HG03135 (cell line): Measurements from ENCODE around the gene CHST4.
"Not testable (repeated sequence)": the region's sequence is repeated elsewhere in the genome, so short reads cannot be mapped to it uniquely, and the experiment has no call there.

Experiments
- ATAC-seq: cut with Tn5 transposase; IDR thresholded peaks from one replicate; pipeline ENCODE4 v1.9.1; 2021; ENCODE audit warnings: mild to moderate bottlenecking, moderate library complexity; ENCODE audit not compliant: unreplicated experiment

Gene CHST4

DNA sequence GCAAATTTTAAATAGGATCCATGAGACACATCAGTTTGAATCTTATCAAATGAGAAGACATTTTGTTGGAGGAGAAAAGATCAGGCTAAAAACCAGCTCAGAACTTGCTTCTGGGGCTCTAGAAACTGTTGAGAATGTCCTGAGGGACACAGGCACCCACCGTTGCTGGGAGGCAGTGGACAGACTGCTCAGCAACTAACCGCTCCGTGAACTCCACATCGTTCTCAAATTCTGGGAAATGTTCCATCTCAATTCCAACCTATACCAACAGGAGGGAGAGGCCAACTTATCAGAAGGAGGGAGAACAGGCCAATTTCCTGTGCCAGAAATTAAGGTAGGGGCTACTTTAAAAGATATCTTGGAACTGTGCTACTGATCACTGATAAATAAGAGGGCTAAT lies 42.3 kb downstream of the CHST4 start:
- ATAC-seq = no peak

DNA sequence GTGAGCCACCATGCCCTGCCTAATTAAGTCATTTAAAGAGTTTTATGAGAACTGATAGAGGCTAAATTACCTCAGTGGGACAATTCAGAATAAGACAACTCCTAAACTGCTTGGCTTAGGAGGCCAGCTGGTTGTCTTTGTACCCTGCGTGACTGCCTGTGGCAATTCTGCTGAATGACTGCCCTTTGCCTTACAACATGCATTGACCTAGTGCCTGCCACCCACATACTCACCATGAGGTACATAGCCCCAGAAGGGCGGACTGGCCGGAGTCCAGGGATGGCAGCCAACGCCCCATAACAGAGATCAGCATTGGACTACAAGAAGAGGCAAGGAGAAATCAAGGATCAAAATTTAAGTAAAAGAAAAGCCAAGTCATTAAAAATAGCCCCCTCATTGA lies 43.4 kb downstream of the CHST4 start:
- no peak for ATAC-seq

DNA sequence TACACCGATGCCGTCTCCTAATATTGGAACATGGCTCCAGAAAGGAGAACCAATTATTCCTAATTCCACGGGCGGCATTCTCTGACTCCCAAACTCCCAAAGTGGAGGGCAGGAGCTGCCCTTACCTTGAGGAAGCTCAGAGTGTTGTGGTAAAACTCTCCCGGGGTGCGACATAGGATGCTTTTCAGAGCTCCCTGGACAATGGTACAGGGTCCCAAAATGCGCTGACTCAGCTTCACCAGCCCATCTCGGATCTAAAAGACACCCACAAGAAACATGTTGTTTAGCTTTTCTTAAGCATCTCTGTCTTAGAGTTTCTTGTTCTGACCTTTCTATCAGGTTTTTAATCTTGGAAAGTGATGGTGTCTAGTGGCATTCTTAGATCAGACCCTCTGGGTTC lies 43.9 kb downstream of the CHST4 start:
- ATAC-seq = no peak

DNA sequence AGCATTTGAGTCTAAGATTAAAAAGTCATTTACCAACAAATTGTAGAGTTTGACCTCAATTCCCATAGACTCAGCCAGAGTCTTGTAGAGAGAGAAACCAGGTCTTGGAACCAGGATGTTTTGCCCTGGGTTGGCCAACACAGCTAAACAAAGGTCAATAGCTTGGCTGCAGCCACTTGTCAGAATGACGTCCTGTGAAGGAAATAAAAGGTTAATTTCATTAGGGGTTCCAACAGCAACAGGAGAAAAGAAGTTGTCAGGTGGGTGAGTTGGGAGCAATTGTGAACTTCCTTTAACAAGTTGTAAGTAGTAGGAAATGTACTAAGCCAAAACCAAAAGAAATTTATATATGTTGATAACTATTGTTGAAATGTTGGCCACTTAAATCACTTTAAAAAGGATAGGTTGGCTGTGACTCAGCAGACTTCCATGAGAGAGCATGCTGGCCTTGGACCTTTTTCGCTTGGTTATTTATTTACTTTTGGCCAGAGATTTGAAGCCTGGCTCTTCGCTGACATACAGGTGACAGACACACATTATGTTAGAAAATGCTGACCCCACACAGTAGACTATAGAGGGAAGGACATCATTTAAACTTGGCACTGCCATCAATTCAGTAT lies 46.4 kb downstream of the CHST4 start:
- no peak for ATAC-seq

DNA sequence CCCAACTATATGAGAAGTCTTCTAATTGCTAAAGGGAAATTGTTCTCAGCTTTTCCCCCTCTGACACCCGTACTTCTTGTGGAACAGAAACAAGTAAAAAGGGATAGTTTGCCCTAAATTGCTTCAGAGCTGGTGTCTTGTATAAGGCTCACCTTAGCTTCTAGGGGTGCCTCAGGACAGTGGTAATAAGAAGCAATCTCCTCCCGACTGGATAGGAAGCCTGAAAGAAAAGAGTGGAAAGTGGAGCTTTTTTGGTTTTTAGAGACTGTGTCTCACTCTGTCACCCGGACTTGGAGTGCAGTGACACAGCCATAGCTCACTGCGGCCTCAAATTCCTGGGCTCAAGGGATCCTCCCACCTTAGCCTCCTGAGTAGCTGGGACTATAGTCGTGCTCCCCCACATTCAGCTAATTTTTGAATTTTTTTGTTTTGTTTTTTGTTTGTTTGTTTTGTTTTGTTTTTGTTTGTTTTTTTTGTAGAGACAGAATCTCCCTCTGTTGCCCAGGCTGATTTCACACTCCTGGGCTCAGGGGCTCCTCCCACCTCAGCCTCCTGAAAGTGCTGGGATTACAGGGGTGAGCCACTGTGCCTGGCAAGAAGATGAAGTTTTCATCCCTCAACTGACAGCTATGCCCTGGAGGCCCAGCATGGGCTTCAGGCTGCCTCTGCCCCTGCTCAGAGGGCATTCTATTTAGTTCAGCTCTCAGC lies 47.3 kb downstream of the CHST4 start:
- no peak for ATAC-seq

DNA sequence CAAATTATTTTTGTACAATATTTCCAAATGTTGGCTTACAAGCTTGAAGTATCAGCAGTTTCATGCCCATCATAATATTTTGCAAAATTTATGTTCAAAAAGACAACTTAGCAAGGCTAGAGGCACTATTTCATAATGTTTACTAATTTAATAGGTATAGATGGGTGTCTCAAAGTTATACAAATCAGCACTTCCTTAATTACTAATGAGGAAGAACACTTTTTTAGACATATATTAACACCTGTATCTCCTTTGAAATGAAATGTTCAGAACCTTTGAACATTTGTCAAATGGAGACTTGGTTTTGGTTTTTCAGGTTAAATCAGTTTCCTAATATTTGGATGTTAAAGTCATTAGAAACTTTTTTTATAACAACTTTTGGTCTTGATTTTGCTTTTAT lies 48.5 kb downstream of the CHST4 start:
- ATAC-seq = no peak

DNA sequence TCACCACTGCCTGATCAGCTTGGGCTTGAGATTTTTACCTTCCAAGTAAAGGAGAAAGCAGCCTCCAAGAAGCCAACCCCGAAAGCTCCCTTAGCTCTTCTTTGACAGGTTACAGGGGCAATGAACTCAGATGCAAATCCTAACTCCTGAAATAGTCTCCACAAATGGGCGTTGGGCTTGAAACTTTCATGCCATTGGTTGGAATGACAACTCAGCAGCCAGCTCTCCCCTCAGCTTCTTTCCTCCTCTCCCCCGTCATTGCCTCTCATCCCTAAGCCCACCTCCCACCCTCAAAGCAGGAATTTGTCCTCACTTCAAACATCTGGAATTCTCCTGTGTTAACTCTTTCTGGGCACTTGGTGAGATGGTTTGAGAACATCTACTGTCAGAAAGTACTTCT lies 50.7 kb downstream of the CHST4 start, which contains the start of gene TAT:
TSS of gene TAT (minus strand) at position 122 of the 400 bp plus-strand sequence. CDS start 677 bp downstream, outside the sequence.
- no peak for ATAC-seq

DNA sequence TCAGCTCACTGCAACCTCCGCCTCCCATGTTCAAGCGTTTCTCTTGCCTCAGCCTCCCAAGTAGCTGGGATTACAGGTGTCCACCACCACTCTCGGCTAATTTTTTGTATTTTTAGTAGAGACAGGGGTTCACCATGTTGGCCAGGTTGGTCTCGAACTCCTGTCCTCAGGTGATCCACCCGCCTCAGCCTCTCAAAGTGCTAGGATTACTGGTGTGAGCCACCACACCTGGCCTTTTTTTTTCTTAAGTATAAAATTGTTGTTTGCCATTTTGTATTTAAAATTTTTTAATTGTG lies 56.3 kb downstream of the CHST4 start:
- not testable (repeated sequence) for ATAC-seq

DNA sequence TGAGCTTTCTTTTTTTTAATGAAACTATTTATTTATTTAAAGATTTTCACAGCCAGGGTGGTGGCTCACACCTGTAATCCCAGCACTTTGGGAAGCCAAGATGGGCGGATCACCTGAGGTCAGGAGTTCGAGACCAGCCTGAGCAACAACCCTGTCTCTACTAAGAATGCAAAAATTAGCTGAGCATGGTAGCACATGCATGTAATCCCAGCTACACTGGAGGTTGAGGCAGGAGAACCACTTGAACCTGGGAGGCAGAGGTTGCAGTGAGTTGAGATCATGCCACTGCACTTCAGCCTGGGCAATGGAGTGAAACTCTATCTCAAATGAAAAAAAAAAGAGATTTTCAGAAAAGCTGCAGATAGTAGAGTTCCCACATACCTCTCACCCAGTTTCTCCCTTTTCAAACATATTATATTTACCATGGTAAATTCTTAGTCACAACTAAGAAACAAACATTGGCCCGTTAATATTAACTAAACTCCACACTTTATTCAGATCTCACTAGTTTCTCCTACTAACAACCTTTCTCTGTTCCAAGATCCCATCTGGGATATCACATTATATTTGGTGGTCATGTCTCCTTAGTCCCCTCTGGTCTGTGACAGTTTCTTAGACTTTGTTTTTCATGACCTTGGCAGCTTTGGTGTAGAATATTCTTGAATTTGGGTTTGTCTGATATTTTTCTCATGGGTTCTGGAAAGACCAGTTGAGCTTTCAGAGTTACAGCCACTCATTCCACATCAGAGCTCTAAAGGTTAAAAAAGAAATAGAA lies 58.5 kb downstream of the CHST4 start:
- no peak for ATAC-seq

DNA sequence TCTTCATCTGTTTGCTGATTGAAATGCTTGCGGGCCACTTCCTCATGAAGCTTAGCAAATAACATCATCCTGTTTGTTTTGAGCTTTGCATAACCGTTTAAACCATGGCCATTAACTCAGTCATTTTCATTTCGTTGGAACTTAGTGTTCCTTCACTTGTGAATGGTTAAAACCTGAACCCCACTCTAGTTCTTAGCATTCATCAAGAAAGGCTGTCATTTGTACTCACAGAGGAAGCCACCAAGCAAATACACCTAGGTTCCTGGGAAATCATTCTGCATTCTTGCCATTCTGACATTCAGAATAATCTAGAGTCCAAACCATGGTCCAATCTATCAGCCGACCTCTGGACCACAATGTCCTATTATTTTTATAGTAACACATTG lies 59.1 kb downstream of the CHST4 start:
- ATAC-seq = no peak
